Measurements from ENCODE around the gene TXNDC16. TPM values are rescaled to one million over a fixed set of nuclear protein-coding genes. Genes with fewer than 3 reads are reported as not detected.

Gene TXNDC16
- total and polyA plus RNA-seq, 10 donors: 1.5 to 18.1 (median 14.9) TPM

- 68 to 81% (median 80%) methylated on average over 2 of the region's 2 CpGs for WGBS, 5 donors
- no peak overlapping the region for H3K4me3 ChIP-seq
Observed at GRCh38 chr14:52422650-52423356, 129.5 kb downstream of the TXNDC16 start.

GRCh38 chr14:52417139-52417538 is 135.2 kb downstream of the TXNDC16 start:
- Histone ChIP-seq H3K27me3 (replicated peaks in 1 of 7) (no peaks in the 10 kb centered on the region), H3K4me1 (no peaks in the 10 kb centered on the region), H3K4me3 (no peak overlapping the region), H3K9me3 (no peaks in the 10 kb centered on the region), H3K27ac (no peak overlapping the region), H3K36me3 (no peaks in the 10 kb centered on the region)
- TF ChIP-seq CTCF (IDR thresholded peaks at IDR 0.05 in 8 of 11, conservative IDR thresholded peaks at IDR 0.05 in 3 of 11): no peak
- TF ChIP-seq POLR2A (IDR thresholded peaks at IDR 0.05): no peak
- no peak for TF ChIP-seq POLR2AphosphoS5 (IDR thresholded peaks at IDR 0.05)
- intact Hi-C loops (cut with DNase I; ENCODE audit: low total_unique reads): no loop called here
- 0 to 90% (median 47%) methylated on average over 2 of the region's 2 CpGs for WGBS, 5 donors
- no peak for DNase-seq

More at GRCh38 chr14:52422650-52423356, 129.5 kb downstream of the TXNDC16 start:
- Histone ChIP-seq H3K9me3 (no peaks in the 10 kb centered on the region), H3K36me3 (no peaks in the 10 kb centered on the region), H3K4me1 (peaks cover 0 to 4% (median 0%) of the 10 kb centered on the region in 6 donors), H3K27ac (no peak overlapping the region), H3K27me3 (replicated peaks in 1 of 7) (no peaks in the 10 kb centered on the region)
- DNase-seq: no peak
- intact Hi-C loops (cut with DNase I; ENCODE audit: low total_unique reads): no loop called here
- TF ChIP-seq CTCF (IDR thresholded peaks at IDR 0.05 in 8 of 11, conservative IDR thresholded peaks at IDR 0.05 in 3 of 11): no peak
- TF ChIP-seq POLR2A (IDR thresholded peaks at IDR 0.05): no peak
- no peak for TF ChIP-seq POLR2AphosphoS5 (IDR thresholded peaks at IDR 0.05)

GRCh38 chr14:52413729-52414408 is 138.4 kb downstream of the TXNDC16 start:
- H3K36me3 ChIP-seq: no peaks in the 10 kb centered on the region
- H3K4me1 ChIP-seq: no peaks in the 10 kb centered on the region
- intact Hi-C loops (cut with DNase I; ENCODE audit: low total_unique reads): no loop called here
- no peak overlapping the region for H3K4me3 ChIP-seq
- no peak for TF ChIP-seq POLR2AphosphoS5 (IDR thresholded peaks at IDR 0.05)
- no peak for TF ChIP-seq CTCF (IDR thresholded peaks at IDR 0.05 in 8 of 11, conservative IDR thresholded peaks at IDR 0.05 in 3 of 11)
- no peak for TF ChIP-seq POLR2A (IDR thresholded peaks at IDR 0.05)
- H3K27ac ChIP-seq: peak overlapping the region in 5 of 8 donors; percentile 13 to 58 (median 47)
- H3K9me3 ChIP-seq: no peaks in the 10 kb centered on the region
- no peak for DNase-seq
- no peaks in the 10 kb centered on the region for H3K27me3 ChIP-seq (replicated peaks in 1 of 7)
- WGBS, 5 donors: 61 to 70% (median 64%) methylated on average over 7 of the region's 7 CpGs

GRCh38 chr14:52412426-52412825 is 139.9 kb downstream of the TXNDC16 start:
- 62 to 87% (median 68%) methylated on average over 1 of the region's 1 CpG for WGBS, 5 donors
- TF ChIP-seq POLR2AphosphoS5 (IDR thresholded peaks at IDR 0.05) (no peak), CTCF (IDR thresholded peaks at IDR 0.05 in 8 of 11, conservative IDR thresholded peaks at IDR 0.05 in 3 of 11) (no peak), POLR2A (IDR thresholded peaks at IDR 0.05) (no peak)

More at GRCh38 chr14:52412426-52412825, 139.9 kb downstream of the TXNDC16 start:
- Histone ChIP-seq H3K36me3 (no peaks in the 10 kb centered on the region), H3K4me1 (no peaks in the 10 kb centered on the region), H3K27ac (no peak overlapping the region), H3K9me3 (no peaks in the 10 kb centered on the region), H3K27me3 (replicated peaks in 1 of 7) (no peaks in the 10 kb centered on the region), H3K4me3 (no peak overlapping the region)
- no peak for DNase-seq
- intact Hi-C loops (cut with DNase I; ENCODE audit: low total_unique reads): no loop called here

Data from spleen (tissue), 11 donors.